Transverse colon (tissue), 4 donors: ENCODE results near the gene SCGB2B2.

Experiments used
- CTCF ChIP-seq, 5 experiments: fragments of 200-600 bp in 3 of 5; fragments of 450-650 bp in 2 of 5; sonication (generic) in 3 of 5; IDR thresholded peaks; 1 replicate in 2 of 5; 2 replicates in 3 of 5; pipeline ENCODE4 v1.5.1; 2016 to 2017; ENCODE audit warnings: antibody characterized with exemption in 5 of 5, inconsistent platforms in 3 of 5, mild to moderate bottlenecking in 2 of 5, moderate library complexity in 1 of 5
- EP300 ChIP-seq: sonication (generic); formaldehyde crosslinking; IDR thresholded peaks from one replicate; pipeline ENCODE4 v1.6.1; 2017; ENCODE audit warnings: antibody characterized with exemption, low read depth
- POLR2A ChIP-seq: fragments of 450-650 bp; IDR thresholded peaks from one replicate; pipeline ENCODE4 v1.6.1; 2016; ENCODE audit warnings: antibody characterized with exemption, mild to moderate bottlenecking, moderate library complexity
- POLR2AphosphoS5 ChIP-seq, 3 donors: sonication (generic); formaldehyde crosslinking; IDR thresholded peaks; one replicate each; pipeline ENCODE4 v1.6.1; 2016; ENCODE audit warnings: antibody characterized with exemption in 3 of 3

- TF ChIP-seq CTCF (IDR thresholded peaks at IDR 0.05) = no peak
- TF ChIP-seq POLR2A = no peak
- TF ChIP-seq EP300 = no peak
- TF ChIP-seq POLR2AphosphoS5 (IDR thresholded peaks at IDR 0.05) = no peak
These were observed 9.4 kb downstream of the SCGB2B2 start for GRCh38 chr19:34667349-34668076.
